CD8-positive, alpha-beta memory T cell (primary cell): ENCODE data around the gene MACROH2A1. TPM values are rescaled to one million over a fixed set of nuclear protein-coding genes. Genes with fewer than 3 reads are reported as not detected.

Source experiments
- CTCF ChIA-PET: fragments of 350-600 bp; sonication (Branson Sonifier 250); formaldehyde crosslinking; loops from one replicate; lab custom pipeline; 2021; ENCODE audit warnings: antibody characterized with exemption; lab: Charles Lee
- POLR2A ChIA-PET: fragments of 350-600 bp; sonication (Branson Sonifier 250); formaldehyde crosslinking; loops from one replicate; lab custom pipeline; 2021; ENCODE audit warnings: antibody characterized with exemption; lab: Charles Lee
- DNase-seq, 5 donors: peaks; one replicate each; pipeline versions ENCODE4 v3.0.0 to v3.0.0-alpha.2; 2020 to 2022; ENCODE audit warnings: mixed read lengths in 1 of 5
- H3K27ac ChIP-seq: one replicate; pipeline ENCODE4 v1.7.0; 2013; ENCODE audit warnings: low read depth, mild to moderate bottlenecking, low read length, moderate library complexity
- H3K27me3 ChIP-seq: 2 replicates; pipeline ENCODE4 v1.7.0; 2013; ENCODE audit warnings: low read length, mild to moderate bottlenecking; ENCODE audit not compliant: insufficient read depth, poor library complexity, severe bottlenecking
- H3K36me3 ChIP-seq: 2 replicates; pipeline ENCODE4 v1.7.0; 2013; ENCODE audit warnings: mild to moderate bottlenecking, low read length, moderate library complexity; ENCODE audit not compliant: insufficient read depth
- H3K4me1 ChIP-seq: 2 replicates; pipeline ENCODE4 v1.7.0; 2013; ENCODE audit warnings: mild to moderate bottlenecking, low read length, moderate library complexity; ENCODE audit not compliant: insufficient read depth
- H3K4me3 ChIP-seq: 2 replicates; pipeline ENCODE4 v1.7.0; 2013; ENCODE audit warnings: mild to moderate bottlenecking, low read length
- H3K9me3 ChIP-seq: 2 replicates; pipeline ENCODE4 v1.7.0; 2013; ENCODE audit warnings: mild to moderate bottlenecking, low read length
- H3K27ac Mint-ChIP-seq, 8 donors: one replicate each; pipeline ENCODE4 v1.8.0; 2020 to 2021; ENCODE audit warnings: mixed read lengths in 8 of 8, mild to moderate bottlenecking in 6 of 8, inconsistent platforms in 3 of 8, moderate library complexity in 3 of 8
- H3K27me3 Mint-ChIP-seq, 2 donors: one replicate each; pipeline ENCODE4 v1.8.0; 2020 to 2021; ENCODE audit warnings: mixed read lengths in 2 of 2, mild to moderate bottlenecking in 1 of 2, moderate library complexity in 1 of 2
- H3K36me3 Mint-ChIP-seq, 3 donors: one replicate each; pipeline ENCODE4 v1.8.0; 2020 to 2021; ENCODE audit warnings: mixed read lengths in 3 of 3, inconsistent platforms in 1 of 3, mild to moderate bottlenecking in 1 of 3
- H3K4me1 Mint-ChIP-seq, 3 donors: one replicate each; pipeline ENCODE4 v1.8.0; 2020 to 2021; ENCODE audit warnings: mixed read lengths in 3 of 3, inconsistent platforms in 1 of 3, mild to moderate bottlenecking in 1 of 3
- H3K4me3 Mint-ChIP-seq, 7 donors: one replicate each; pipeline ENCODE4 v1.8.0; 2020 to 2021; ENCODE audit warnings: mixed read lengths in 7 of 7, mild to moderate bottlenecking in 6 of 7, moderate library complexity in 4 of 7, inconsistent platforms in 2 of 7
- H3K9me3 Mint-ChIP-seq, 5 donors: one replicate each; pipeline ENCODE4 v1.8.0; 2020 to 2022; ENCODE audit warnings: mixed read lengths in 5 of 5, mild to moderate bottlenecking in 3 of 5, moderate library complexity in 2 of 5, inconsistent platforms in 1 of 5
- polyA plus RNA-seq: library from polyadenylated mRNA; unstranded; fragments of 300-500 nt; fragmentation: Illumina TruSeq; gene quantifications from one replicate; pipeline ENCODE4 v1.2.3, GENCODE V29; 2021
- total RNA-seq, 2 experiments: library from RNA; stranded (reverse); gene quantifications; one replicate each; pipeline ENCODE4 v1.2.3, GENCODE V29; 2021

Gene MACROH2A1
- total and polyA plus RNA-seq, 3 experiments from 2014 or later = 112 to 202 (median 199) TPM

GRCh38 chr5:135304352-135305221 lies 94.4 kb downstream of the MACROH2A1 start:
- ChIA-PET CTCF (no interaction called here), POLR2A (no interaction called here)
- Histone ChIP-seq H3K36me3 (no peaks in the 10 kb centered on the region), H3K27me3 (no peaks in the 10 kb centered on the region), H3K27ac (no peak overlapping the region), H3K9me3 (no peaks in the 10 kb centered on the region), H3K4me3 (no peak overlapping the region), H3K4me1 (peaks cover 2% of the 10 kb centered on the region)
- peaks cover 8 to 53% of the 10 kb centered on the region in 2 donors for H3K27me3 Mint-ChIP-seq
- no peak overlapping the region for H3K4me3 Mint-ChIP-seq
- H3K36me3 Mint-ChIP-seq = no peaks in the 10 kb centered on the region
- H3K27ac Mint-ChIP-seq = no peak overlapping the region
- H3K4me1 Mint-ChIP-seq = no peaks in the 10 kb centered on the region
- DNase-seq = no peak
- peaks cover 0 to 8% (median 0%) of the 10 kb centered on the region in 5 donors for H3K9me3 Mint-ChIP-seq

GRCh38 chr5:135303582-135304173 lies 95.4 kb downstream of the MACROH2A1 start:
- ChIA-PET POLR2A (no interaction called here), CTCF (no interaction called here)
- Histone ChIP-seq H3K27me3 (no peaks in the 10 kb centered on the region), H3K4me1 (no peaks in the 10 kb centered on the region), H3K4me3 (no peak overlapping the region), H3K9me3 (no peaks in the 10 kb centered on the region), H3K36me3 (no peaks in the 10 kb centered on the region), H3K27ac (no peak overlapping the region)
- no peak for DNase-seq
- H3K9me3 Mint-ChIP-seq = peaks cover 0 to 8% (median 0%) of the 10 kb centered on the region in 5 donors
- peaks cover 8 to 49% of the 10 kb centered on the region in 2 donors for H3K27me3 Mint-ChIP-seq
- no peaks in the 10 kb centered on the region for H3K36me3 Mint-ChIP-seq
- no peak overlapping the region for H3K4me3 Mint-ChIP-seq
- no peak overlapping the region for H3K27ac Mint-ChIP-seq
- no peaks in the 10 kb centered on the region for H3K4me1 Mint-ChIP-seq

GRCh38 chr5:135296900-135297816 lies 101.9 kb downstream of the MACROH2A1 start:
- Histone ChIP-seq H3K9me3 (no peaks in the 10 kb centered on the region), H3K27me3 (peaks cover 3% of the 10 kb centered on the region), H3K4me3 (no peak overlapping the region), H3K36me3 (no peaks in the 10 kb centered on the region), H3K27ac (no peak overlapping the region), H3K4me1 (no peaks in the 10 kb centered on the region)
- Mint-ChIP-seq H3K4me1 (no peaks in the 10 kb centered on the region), H3K36me3 (no peaks in the 10 kb centered on the region), H3K27me3 (peaks cover 20 to 68% of the 10 kb centered on the region in 2 donors), H3K4me3 (no peak overlapping the region), H3K27ac (no peak overlapping the region), H3K9me3 (peaks cover 0 to 8% (median 0%) of the 10 kb centered on the region in 5 donors)
- POLR2A ChIA-PET = no interaction called here
- CTCF ChIA-PET = no interaction called here
- DNase-seq = no peak

- Mint-ChIP-seq H3K27me3 (peaks cover 20 to 69% of the 10 kb centered on the region in 2 donors), H3K27ac (no peak overlapping the region), H3K36me3 (no peaks in the 10 kb centered on the region), H3K9me3 (peaks cover 0 to 5% (median 0%) of the 10 kb centered on the region in 5 donors), H3K4me1 (no peaks in the 10 kb centered on the region), H3K4me3 (no peak overlapping the region)
- H3K27ac ChIP-seq = no peak overlapping the region
- no peaks in the 10 kb centered on the region for H3K9me3 ChIP-seq
- no peaks in the 10 kb centered on the region for H3K36me3 ChIP-seq
- CTCF ChIA-PET = no interaction called here
- no peaks in the 10 kb centered on the region for H3K4me1 ChIP-seq
- POLR2A ChIA-PET = no interaction called here
- no peak overlapping the region for H3K4me3 ChIP-seq
- no peak for DNase-seq
- H3K27me3 ChIP-seq = peaks cover 3% of the 10 kb centered on the region
Observed at GRCh38 chr5:135295852-135296251, 103.2 kb downstream of the MACROH2A1 start.

- ChIA-PET POLR2A (no interaction called here), CTCF (no interaction called here)
- H3K36me3 ChIP-seq = no peaks in the 10 kb centered on the region
- Mint-ChIP-seq H3K36me3 (no peaks in the 10 kb centered on the region), H3K27ac (no peak overlapping the region), H3K9me3 (peaks cover 0 to 5% (median 0%) of the 10 kb centered on the region in 5 donors), H3K27me3 (peaks cover 20 to 79% of the 10 kb centered on the region in 2 donors), H3K4me3 (no peak overlapping the region), H3K4me1 (no peaks in the 10 kb centered on the region)
- no peak overlapping the region for H3K4me3 ChIP-seq
- peaks cover 3% of the 10 kb centered on the region for H3K27me3 ChIP-seq
- H3K27ac ChIP-seq = no peak overlapping the region
- no peaks in the 10 kb centered on the region for H3K4me1 ChIP-seq
- H3K9me3 ChIP-seq = no peaks in the 10 kb centered on the region
- DNase-seq = no peak
Observed at GRCh38 chr5:135294793-135295192, 104.2 kb downstream of the MACROH2A1 start.

GRCh38 chr5:135289651-135290050 lies 109.4 kb downstream of the MACROH2A1 start:
- no peaks in the 10 kb centered on the region for H3K36me3 Mint-ChIP-seq
- ChIA-PET CTCF (no interaction called here), POLR2A (no interaction called here)
- Histone ChIP-seq H3K27ac (no peak overlapping the region), H3K9me3 (no peaks in the 10 kb centered on the region), H3K4me1 (no peaks in the 10 kb centered on the region), H3K4me3 (no peak overlapping the region), H3K36me3 (no peaks in the 10 kb centered on the region), H3K27me3 (peaks cover 3% of the 10 kb centered on the region)
- peaks cover 0 to 8% (median 5%) of the 10 kb centered on the region in 5 donors for H3K9me3 Mint-ChIP-seq
- peaks cover 18 to 71% of the 10 kb centered on the region in 2 donors for H3K27me3 Mint-ChIP-seq
- DNase-seq = no peak
- no peak overlapping the region for H3K27ac Mint-ChIP-seq
- no peak overlapping the region for H3K4me3 Mint-ChIP-seq
- no peaks in the 10 kb centered on the region for H3K4me1 Mint-ChIP-seq

GRCh38 chr5:135287551-135287950 lies 111.5 kb downstream of the MACROH2A1 start:
- no peaks in the 10 kb centered on the region for H3K4me1 Mint-ChIP-seq
- H3K4me3 Mint-ChIP-seq = no peak overlapping the region
- POLR2A ChIA-PET = no interaction called here
- DNase-seq = no peak
- CTCF ChIA-PET = no interaction called here
- Histone ChIP-seq H3K4me3 (no peak overlapping the region), H3K27me3 (no peaks in the 10 kb centered on the region), H3K9me3 (no peaks in the 10 kb centered on the region), H3K36me3 (no peaks in the 10 kb centered on the region), H3K27ac (no peak overlapping the region), H3K4me1 (no peaks in the 10 kb centered on the region)
- H3K27me3 Mint-ChIP-seq = peaks cover 18 to 64% of the 10 kb centered on the region in 2 donors
- H3K36me3 Mint-ChIP-seq = no peaks in the 10 kb centered on the region
- peaks cover 0 to 8% (median 5%) of the 10 kb centered on the region in 5 donors for H3K9me3 Mint-ChIP-seq
- H3K27ac Mint-ChIP-seq = no peak overlapping the region
